HUES64 (cell line): Measurements from ENCODE around the gene ZMYND8.
"Not testable (repeated sequence)": the region's sequence is repeated elsewhere in the genome, so short reads cannot be mapped to it uniquely, and the experiment has no call there.

ENCODE experiments used
- H3K27ac ChIP-seq: 2 replicates; pipeline ENCODE4 v1.7.0; 2013; ENCODE audit warnings: low read depth, low read length, inconsistent platforms
- H3K27me3 ChIP-seq: 2 replicates; pipeline ENCODE4 v1.6.1; 2013; ENCODE audit warnings: mild to moderate bottlenecking, low read length; ENCODE audit not compliant: insufficient read depth
- H3K36me3 ChIP-seq: 2 replicates; pipeline ENCODE4 v1.6.1; 2013; ENCODE audit warnings: mild to moderate bottlenecking, low read length; ENCODE audit not compliant: insufficient read depth
- H3K4me1 ChIP-seq: 2 replicates; pipeline ENCODE4 v1.6.1; 2013; ENCODE audit warnings: mild to moderate bottlenecking, low read length, moderate library complexity; ENCODE audit not compliant: insufficient read depth
- H3K4me3 ChIP-seq: 2 replicates; pipeline ENCODE4 v1.5.1; 2013; ENCODE audit warnings: mild to moderate bottlenecking, low read length, moderate library complexity
- H3K9ac ChIP-seq: 2 replicates; pipeline ENCODE4 v1.6.1; 2013; ENCODE audit warnings: mild to moderate bottlenecking, low read depth, low read length
- H3K9me3 ChIP-seq: 2 replicates; pipeline ENCODE4 v1.6.1; 2013; ENCODE audit warnings: low read depth, low read length; ENCODE audit not compliant: insufficient read depth
- WGBS: fragments of 150-250, 120-280 bp; methylation state at CpG from one replicate; pipeline ENCODE4 v1.1.7; 2013; ENCODE audit warnings: missing lambda C conversion rate; 5-methylcytosine and 5-hydroxymethylcytosine counted together

ZMYND8 gene

GRCh38 chr20:47266847-47267515, 89.5 kb downstream of the ZMYND8 start:
- no peak overlapping the region for H3K9ac ChIP-seq
- 80% methylated on average over 7 of the region's 7 CpGs for WGBS
- peaks cover 78% of the 10 kb centered on the region for H3K36me3 ChIP-seq

GRCh38 chr20:47265984-47266383, 90.5 kb downstream of the ZMYND8 start:
- no peaks in the 10 kb centered on the region for H3K27me3 ChIP-seq
- no peak overlapping the region for H3K27ac ChIP-seq
- H3K36me3 ChIP-seq, result peaks cover 82% of the 10 kb centered on the region
- H3K4me3 ChIP-seq, result no peak overlapping the region
- H3K9ac ChIP-seq, result no peak overlapping the region
- peaks cover 4% of the 10 kb centered on the region; the same call in 1 of the 2 replicates for H3K4me1 ChIP-seq
- H3K9me3 ChIP-seq, result no peaks in the 10 kb centered on the region
- WGBS, result 96% methylated on average over 5 of the region's 5 CpGs

More at GRCh38 chr20:47266847-47267515, 89.5 kb downstream of the ZMYND8 start:
- no peak overlapping the region for H3K27ac ChIP-seq
- H3K4me1 ChIP-seq, result peaks cover 4% of the 10 kb centered on the region; the same call in 1 of the 2 replicates
- H3K27me3 ChIP-seq, result no peaks in the 10 kb centered on the region
- no peaks in the 10 kb centered on the region for H3K9me3 ChIP-seq
- no peak overlapping the region for H3K4me3 ChIP-seq

- no peak overlapping the region for H3K27ac ChIP-seq
- H3K9me3 ChIP-seq, result no peaks in the 10 kb centered on the region
- no peaks in the 10 kb centered on the region for H3K27me3 ChIP-seq
- 79% methylated on average over 6 of the region's 6 CpGs for WGBS
- peaks cover 86% of the 10 kb centered on the region for H3K36me3 ChIP-seq
- peaks cover 4% of the 10 kb centered on the region; the same call in 1 of the 2 replicates for H3K4me1 ChIP-seq
- no peak overlapping the region for H3K9ac ChIP-seq
- H3K4me3 ChIP-seq, result no peak overlapping the region
Observed at GRCh38 chr20:47265214-47265613, 91.3 kb downstream of the ZMYND8 start.

GRCh38 chr20:47264137-47264769, 92.2 kb downstream of the ZMYND8 start:
- not testable (repeated sequence) for H3K27me3 ChIP-seq, H3K4me3 ChIP-seq, H3K9me3 ChIP-seq, H3K9ac ChIP-seq, H3K27ac ChIP-seq, H3K4me1 ChIP-seq
- 88% methylated on average over 14 of the region's 14 CpGs for WGBS
- H3K36me3 ChIP-seq, result peaks cover 87% of the 10 kb centered on the region

- Histone ChIP-seq H3K9me3 (no peaks in the 10 kb centered on the region), H3K9ac (no peak overlapping the region), H3K27me3 (no peaks in the 10 kb centered on the region), H3K36me3 (peaks cover 88% of the 10 kb centered on the region), H3K27ac (no peak overlapping the region), H3K4me1 (peaks cover 4% of the 10 kb centered on the region; the same call in 1 of the 2 replicates), H3K4me3 (no peak overlapping the region)
- 75% methylated on average over 5 of the region's 5 CpGs for WGBS
Observed at GRCh38 chr20:47263465-47264084, 92.9 kb downstream of the ZMYND8 start.

- peaks cover 4% of the 10 kb centered on the region; the same call in 1 of the 2 replicates for H3K4me1 ChIP-seq
- no peaks in the 10 kb centered on the region for H3K9me3 ChIP-seq
- peaks cover 91% of the 10 kb centered on the region for H3K36me3 ChIP-seq
- H3K27ac ChIP-seq, result no peak overlapping the region
- no peak overlapping the region for H3K4me3 ChIP-seq
- WGBS, result 93% methylated on average over 3 of the region's 3 CpGs
- H3K9ac ChIP-seq, result no peak overlapping the region
- H3K27me3 ChIP-seq, result no peaks in the 10 kb centered on the region
Observed at GRCh38 chr20:47263080-47263464, 93.4 kb downstream of the ZMYND8 start.

- no peaks in the 10 kb centered on the region for H3K9me3 ChIP-seq
- H3K9ac ChIP-seq, result no peak overlapping the region
- WGBS, result 95% methylated on average over 15 of the region's 15 CpGs
- H3K4me1 ChIP-seq, result peaks cover 4% of the 10 kb centered on the region; the same call in 1 of the 2 replicates
- no peaks in the 10 kb centered on the region for H3K27me3 ChIP-seq
- no peak overlapping the region for H3K4me3 ChIP-seq
- H3K27ac ChIP-seq, result no peak overlapping the region
- peaks cover 92% of the 10 kb centered on the region for H3K36me3 ChIP-seq
Observed at GRCh38 chr20:47262365-47263013, 94.0 kb downstream of the ZMYND8 start.

- H3K4me3 ChIP-seq, result no peak overlapping the region
- no peaks in the 10 kb centered on the region for H3K27me3 ChIP-seq
- H3K9ac ChIP-seq, result no peak overlapping the region
- no peak overlapping the region for H3K27ac ChIP-seq
- H3K36me3 ChIP-seq, result peaks cover 94% of the 10 kb centered on the region
- peaks cover 2% of the 10 kb centered on the region; the same call in 1 of the 2 replicates for H3K4me1 ChIP-seq
- 98% methylated on average over 8 of the region's 8 CpGs for WGBS
- no peaks in the 10 kb centered on the region for H3K9me3 ChIP-seq
Observed at GRCh38 chr20:47262008-47262364, 94.5 kb downstream of the ZMYND8 start.

- not testable (repeated sequence) for H3K4me1 ChIP-seq, H3K27ac ChIP-seq, H3K9ac ChIP-seq, H3K4me3 ChIP-seq, H3K27me3 ChIP-seq, H3K9me3 ChIP-seq
- WGBS, result 92% methylated on average over 1 of the region's 2 CpGs
- H3K36me3 ChIP-seq, result peaks cover 92% of the 10 kb centered on the region
Observed at GRCh38 chr20:47261161-47261774, 95.2 kb downstream of the ZMYND8 start.

- H3K4me3 ChIP-seq, H3K4me1 ChIP-seq, H3K9ac ChIP-seq, H3K9me3 ChIP-seq, H3K27ac ChIP-seq, H3K27me3 ChIP-seq: not testable (repeated sequence)
- WGBS, result 95% methylated on average over 8 of the region's 8 CpGs
- peaks cover 87% of the 10 kb centered on the region for H3K36me3 ChIP-seq
Observed at GRCh38 chr20:47260540-47261126, 95.9 kb downstream of the ZMYND8 start.
